K562 (cell line): ENCODE data around the gene HLA-DOA. TPM values are rescaled to one million over a fixed set of nuclear protein-coding genes. Genes with fewer than 3 reads are reported as not detected.
A peak's percentile ranks its signal among the peaks of the same experiment; 100 is the strongest.

Experiments used
- BRD4 ChIP-seq: fragments of 200-600 bp; sonication (generic); IDR thresholded peaks from 2 replicates; pipeline ENCODE4 v1.6.1; 2017; ENCODE audit warnings: inconsistent platforms
- FOXK2 ChIP-seq, 2 experiments: fragments of 450-650 bp; IDR thresholded peaks in 1 of 2; conservative IDR thresholded peaks in 1 of 2; 2 replicates each; pipeline ENCODE4 v1.6.1; 2016; ENCODE audit warnings: low read depth in 2 of 2, mild to moderate bottlenecking in 1 of 2
- KHSRP ChIP-seq: fragments of 450-650 bp; IDR thresholded peaks from 2 replicates; pipeline ENCODE4 v1.6.1; 2017
- NCOR1 ChIP-seq: fragments of 450-650 bp; IDR thresholded peaks from 2 replicates; pipeline ENCODE4 v1.6.1; 2016; ENCODE audit warnings: mild to moderate bottlenecking, moderate library complexity
- NR1H2 ChIP-seq: sonication (generic); formaldehyde crosslinking; IDR thresholded peaks from 2 replicates; pipeline ENCODE4 v1.4.0; 2020; ENCODE audit warnings: mild to moderate bottlenecking, missing genetic modification reagents
- SETDB1 ChIP-seq: IDR thresholded peaks from one replicate; pipeline ENCODE4 v1.6.1; 2012; ENCODE audit warnings: low read length, control low read depth, inconsistent platforms
- SMARCC2 ChIP-seq: fragments of 450-650 bp; IDR thresholded peaks from 2 replicates; pipeline ENCODE4 v1.6.1; 2017; ENCODE audit warnings: antibody characterized with exemption, moderate library complexity, mild to moderate bottlenecking, low read depth
- TAF15 ChIP-seq: fragments of 200-400 bp; formaldehyde crosslinking; IDR thresholded peaks from 2 replicates; pipeline ENCODE4 v1.6.1; 2017; ENCODE audit warnings: mild to moderate bottlenecking, low read depth, low read length, moderate library complexity
- XRCC4 ChIP-seq: IDR thresholded peaks from one replicate; pipeline ENCODE4 v1.6.1; 2011; ENCODE audit not compliant: insufficient read depth, insufficient read length; ENCODE audit errors: extremely low read depth
- XRCC5 ChIP-seq: fragments of 200-400 bp; formaldehyde crosslinking; IDR thresholded peaks from 2 replicates; pipeline ENCODE4 v1.6.1; 2017; ENCODE audit warnings: low read depth, mild to moderate bottlenecking, low read length
- ZFP1 ChIP-seq: fragments of 450-650 bp; formaldehyde crosslinking; IDR thresholded peaks from 2 replicates; pipeline ENCODE4 v1.4.0; 2020; ENCODE audit warnings: mild to moderate bottlenecking, mixed read lengths
- ZNF175 ChIP-seq: fragments of 200-800 bp; sonication (Bioruptor generic); IDR thresholded peaks from 2 replicates; pipeline ENCODE4 v1.6.1; 2016; ENCODE audit warnings: low read depth, mild to moderate bottlenecking, missing genetic modification characterization, missing compliant biosample characterization
- ZNF212 ChIP-seq: fragments of 450-650 bp; formaldehyde crosslinking; IDR thresholded peaks from 2 replicates; pipeline ENCODE4 v1.4.0; 2020; ENCODE audit warnings: mild to moderate bottlenecking
- ZNF3 ChIP-seq: fragments of 250-450 bp; sonication (Bioruptor Pico); IDR thresholded peaks from 2 replicates; pipeline ENCODE4 v1.5.0; 2021; ENCODE audit warnings: mild to moderate bottlenecking, moderate library complexity
- ZNF644 ChIP-seq: fragments of 200-800 bp; sonication (Bioruptor generic); IDR thresholded peaks from 2 replicates; pipeline ENCODE4 v1.6.1; 2016; ENCODE audit warnings: low read depth, missing genetic modification characterization, missing compliant biosample characterization
- ZSCAN32 ChIP-seq: fragments of 450-650 bp; formaldehyde crosslinking; IDR thresholded peaks from 2 replicates; pipeline ENCODE4 v1.4.0; 2020; ENCODE audit warnings: mild to moderate bottlenecking, moderate library complexity
- polyA plus RNA-seq, 8 experiments: library from polyadenylated mRNA; depleted of rRNA in 4 of 8; stranded (reverse) in 5 of 8; unstranded in 3 of 8; fragments of >200 nt; fragmentation: Nextera tagmentation in 2 of 8; fragmentation: Illumina TruSeq in 1 of 8; extraction: Ambion mirVana in 2 of 8; extraction: Trizol in 1 of 8; gene quantifications; 2 replicates each; pipeline versions ENCODE4 v1.2.1 to v1.2.3, GENCODE V29; 2011 to 2014; ENCODE audit warnings: inconsistent platforms in 1 of 8, missing spikeins in 1 of 8
- total RNA-seq, 7 experiments: library from RNA; depleted of rRNA in 6 of 7; stranded (reverse); fragments of >200 nt in 6 of 7; fragmentation: Illumina TruSeq in 2 of 7; extraction: Trizol in 2 of 7; gene quantifications; 2 replicates each; pipeline versions ENCODE4 v1.2.1 to v1.2.3, GENCODE V29; 2011 to 2021; ENCODE audit warnings: low replicate concordance in 1 of 7
- TF ChIP-seq, protein P1 (sequence below): fragments of 450-650 bp; IDR thresholded peaks from 2 replicates; pipeline ENCODE4 v1.7.0; 2016; ENCODE audit warnings: borderline replicate concordance
- TF ChIP-seq, protein P2 (sequence below): fragments of 450-650 bp; IDR thresholded peaks from 2 replicates; pipeline ENCODE4 v1.6.1; 2016; ENCODE audit warnings: low read depth, mild to moderate bottlenecking, moderate library complexity
- TF ChIP-seq, protein P3 (sequence below): fragments of 450-650 bp; conservative IDR thresholded peaks from 2 replicates; pipeline ENCODE4 v1.6.1; 2016; ENCODE audit warnings: missing genetic modification characterization, low read depth, mild to moderate bottlenecking, missing compliant biosample characterization, moderate library complexity
- TF ChIP-seq, protein P4 (sequence below): fragments of 250-450 bp; sonication (Bioruptor Pico); IDR thresholded peaks from 2 replicates; pipeline ENCODE4 v1.5.0; 2020; ENCODE audit warnings: mild to moderate bottlenecking
- TF ChIP-seq, protein P5 (sequence below), 2 experiments: fragments of 450-650 bp; conservative IDR thresholded peaks; 2 replicates each; pipeline ENCODE4 v1.6.1; 2017; ENCODE audit warnings: mild to moderate bottlenecking in 2 of 2, moderate library complexity in 2 of 2

HLA-DOA gene
- total and polyA plus RNA-seq, 9 of the 15 experiments (the other 6 are each of a cell fraction or from before 2014, with no cell fraction given), result 0.07 TPM; not detected in 8

DNA sequence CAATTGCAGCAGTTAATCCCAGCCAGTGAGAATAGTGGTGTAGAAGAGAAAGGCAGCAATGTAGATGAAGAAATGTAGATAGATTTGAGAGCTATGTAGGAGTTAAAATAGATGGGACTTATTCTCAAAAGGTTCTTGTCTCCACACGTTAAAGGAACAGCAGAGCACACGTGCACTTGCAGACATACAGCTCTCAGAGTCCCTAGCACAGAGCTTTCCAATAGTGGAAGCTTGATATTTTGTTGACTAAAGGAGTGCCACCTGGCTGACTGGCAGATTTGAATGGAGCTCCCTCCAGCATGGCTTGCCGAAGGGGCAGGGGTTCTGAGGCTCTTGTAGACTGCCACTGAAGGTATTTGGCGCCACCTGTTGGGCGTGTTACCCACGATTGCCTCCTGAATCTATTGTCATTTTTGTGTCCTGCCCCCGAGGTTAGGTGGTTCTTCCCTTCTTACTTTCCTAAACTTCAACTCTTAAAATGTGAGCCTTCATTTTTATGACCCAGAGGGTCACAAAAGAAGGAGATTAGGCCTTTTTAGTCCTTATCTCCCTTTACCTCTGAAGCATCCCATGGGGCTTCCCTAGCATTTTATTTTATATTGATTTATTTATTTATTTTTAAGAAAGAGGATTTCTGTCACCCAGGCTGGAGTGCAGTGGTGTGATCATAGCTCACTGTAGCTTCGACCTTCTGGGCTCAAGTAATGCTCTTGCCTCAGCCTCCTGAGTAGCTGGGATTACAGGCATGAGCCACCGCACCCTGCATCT is 24.6 kb downstream of the HLA-DOA start (continued):
- no peak for TF ChIP-seq ZNF212 (CRISPR knock-in tag)
- TF ChIP-seq, protein P1, sequence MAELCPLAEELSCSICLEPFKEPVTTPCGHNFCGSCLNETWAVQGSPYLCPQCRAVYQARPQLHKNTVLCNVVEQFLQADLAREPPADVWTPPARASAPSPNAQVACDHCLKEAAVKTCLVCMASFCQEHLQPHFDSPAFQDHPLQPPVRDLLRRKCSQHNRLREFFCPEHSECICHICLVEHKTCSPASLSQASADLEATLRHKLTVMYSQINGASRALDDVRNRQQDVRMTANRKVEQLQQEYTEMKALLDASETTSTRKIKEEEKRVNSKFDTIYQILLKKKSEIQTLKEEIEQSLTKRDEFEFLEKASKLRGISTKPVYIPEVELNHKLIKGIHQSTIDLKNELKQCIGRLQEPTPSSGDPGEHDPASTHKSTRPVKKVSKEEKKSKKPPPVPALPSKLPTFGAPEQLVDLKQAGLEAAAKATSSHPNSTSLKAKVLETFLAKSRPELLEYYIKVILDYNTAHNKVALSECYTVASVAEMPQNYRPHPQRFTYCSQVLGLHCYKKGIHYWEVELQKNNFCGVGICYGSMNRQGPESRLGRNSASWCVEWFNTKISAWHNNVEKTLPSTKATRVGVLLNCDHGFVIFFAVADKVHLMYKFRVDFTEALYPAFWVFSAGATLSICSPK, result no peak
- TF ChIP-seq ZNF175 (CRISPR knock-in tag), result no peak
- no peak for TF ChIP-seq SETDB1
- TF ChIP-seq ZSCAN32 (CRISPR knock-in tag), result no peak
- TF ChIP-seq NCOR1, result no peak
- TF ChIP-seq ZNF644 (tag), result no peak
- TF ChIP-seq TAF15, result no peak
- TF ChIP-seq ZNF3 (CRISPR knock-in tag), result no peak
- TF ChIP-seq SMARCC2, result no peak
- TF ChIP-seq, protein P2, sequence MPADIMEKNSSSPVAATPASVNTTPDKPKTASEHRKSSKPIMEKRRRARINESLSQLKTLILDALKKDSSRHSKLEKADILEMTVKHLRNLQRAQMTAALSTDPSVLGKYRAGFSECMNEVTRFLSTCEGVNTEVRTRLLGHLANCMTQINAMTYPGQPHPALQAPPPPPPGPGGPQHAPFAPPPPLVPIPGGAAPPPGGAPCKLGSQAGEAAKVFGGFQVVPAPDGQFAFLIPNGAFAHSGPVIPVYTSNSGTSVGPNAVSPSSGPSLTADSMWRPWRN, result no peak
- TF ChIP-seq KHSRP, result no peak
- TF ChIP-seq ZFP1 (CRISPR knock-in tag), result no peak
- TF ChIP-seq NR1H2 (CRISPR knock-in tag), result no peak
- peak; percentile 33; the same call in 1 of the 2 replicates for TF ChIP-seq XRCC5
- TF ChIP-seq, protein P3, sequence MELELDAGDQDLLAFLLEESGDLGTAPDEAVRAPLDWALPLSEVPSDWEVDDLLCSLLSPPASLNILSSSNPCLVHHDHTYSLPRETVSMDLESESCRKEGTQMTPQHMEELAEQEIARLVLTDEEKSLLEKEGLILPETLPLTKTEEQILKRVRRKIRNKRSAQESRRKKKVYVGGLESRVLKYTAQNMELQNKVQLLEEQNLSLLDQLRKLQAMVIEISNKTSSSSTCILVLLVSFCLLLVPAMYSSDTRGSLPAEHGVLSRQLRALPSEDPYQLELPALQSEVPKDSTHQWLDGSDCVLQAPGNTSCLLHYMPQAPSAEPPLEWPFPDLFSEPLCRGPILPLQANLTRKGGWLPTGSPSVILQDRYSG (tag), result no peak
- TF ChIP-seq, protein P4, sequence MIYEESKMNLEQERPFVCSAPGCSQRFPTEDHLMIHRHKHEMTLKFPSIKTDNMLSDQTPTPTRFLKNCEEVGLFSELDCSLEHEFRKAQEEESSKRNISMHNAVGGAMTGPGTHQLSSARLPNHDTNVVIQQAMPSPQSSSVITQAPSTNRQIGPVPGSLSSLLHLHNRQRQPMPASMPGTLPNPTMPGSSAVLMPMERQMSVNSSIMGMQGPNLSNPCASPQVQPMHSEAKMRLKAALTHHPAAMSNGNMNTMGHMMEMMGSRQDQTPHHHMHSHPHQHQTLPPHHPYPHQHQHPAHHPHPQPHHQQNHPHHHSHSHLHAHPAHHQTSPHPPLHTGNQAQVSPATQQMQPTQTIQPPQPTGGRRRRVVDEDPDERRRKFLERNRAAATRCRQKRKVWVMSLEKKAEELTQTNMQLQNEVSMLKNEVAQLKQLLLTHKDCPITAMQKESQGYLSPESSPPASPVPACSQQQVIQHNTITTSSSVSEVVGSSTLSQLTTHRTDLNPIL (CRISPR knock-in tag), result no peak
- TF ChIP-seq, protein P5, sequence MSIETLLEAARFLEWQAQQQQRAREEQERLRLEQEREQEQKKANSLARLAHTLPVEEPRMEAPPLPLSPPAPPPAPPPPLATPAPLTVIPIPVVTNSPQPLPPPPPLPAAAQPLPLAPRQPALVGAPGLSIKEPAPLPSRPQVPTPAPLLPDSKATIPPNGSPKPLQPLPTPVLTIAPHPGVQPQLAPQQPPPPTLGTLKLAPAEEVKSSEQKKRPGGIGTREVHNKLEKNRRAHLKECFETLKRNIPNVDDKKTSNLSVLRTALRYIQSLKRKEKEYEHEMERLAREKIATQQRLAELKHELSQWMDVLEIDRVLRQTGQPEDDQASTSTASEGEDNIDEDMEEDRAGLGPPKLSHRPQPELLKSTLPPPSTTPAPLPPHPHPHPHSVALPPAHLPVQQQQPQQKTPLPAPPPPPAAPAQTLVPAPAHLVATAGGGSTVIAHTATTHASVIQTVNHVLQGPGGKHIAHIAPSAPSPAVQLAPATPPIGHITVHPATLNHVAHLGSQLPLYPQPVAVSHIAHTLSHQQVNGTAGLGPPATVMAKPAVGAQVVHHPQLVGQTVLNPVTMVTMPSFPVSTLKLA (conservative IDR thresholded peaks at IDR 0.05), result 0 out of 4 replicates have a peak, but pooled peaks of 1 of the 2 experiments have one; percentile 29
- no peak for TF ChIP-seq FOXK2 (conservative IDR thresholded peaks at IDR 0.05 in 1 of 2, IDR thresholded peaks at IDR 0.05 in 1 of 2; ENCODE audit: low read depth in 2 of 2)
- no peak for TF ChIP-seq BRD4
- no peak for TF ChIP-seq XRCC4
